NB4 (cell line): Measurements from ENCODE around the gene AP1S2.
"Not testable (repeated sequence)": the region's sequence is repeated elsewhere in the genome, so short reads cannot be mapped to it uniquely, and the experiment has no call there.

ENCODE experiments used
- DNase-seq: peaks from one replicate; pipeline ENCODE4 v3.0.0; 2010; ENCODE audit warnings: low read depth
- H3K4me3 ChIP-seq: one replicate; pipeline ENCODE4 v1.5.1; 2011; ENCODE audit warnings: mild to moderate bottlenecking, low read depth, low read length, moderate library complexity
- MAX ChIP-seq: IDR thresholded peaks from 2 replicates; pipeline ENCODE4 v1.6.1; 2011; ENCODE audit warnings: low read depth, low read length
- MYC ChIP-seq: IDR thresholded peaks from 2 replicates; pipeline ENCODE4 v1.6.1; 2011; ENCODE audit warnings: low read depth, low read length
- POLR2A ChIP-seq: IDR thresholded peaks from 2 replicates; pipeline ENCODE4 v1.6.1; 2011; ENCODE audit warnings: mild to moderate bottlenecking; ENCODE audit not compliant: insufficient read length; ENCODE audit errors: extremely low read depth
- TF ChIP-seq, protein P1 (sequence below): IDR thresholded peaks from one replicate; pipeline ENCODE4 v1.5.1; 2012; ENCODE audit warnings: low read depth, low read length

AP1S2 gene

DNA sequence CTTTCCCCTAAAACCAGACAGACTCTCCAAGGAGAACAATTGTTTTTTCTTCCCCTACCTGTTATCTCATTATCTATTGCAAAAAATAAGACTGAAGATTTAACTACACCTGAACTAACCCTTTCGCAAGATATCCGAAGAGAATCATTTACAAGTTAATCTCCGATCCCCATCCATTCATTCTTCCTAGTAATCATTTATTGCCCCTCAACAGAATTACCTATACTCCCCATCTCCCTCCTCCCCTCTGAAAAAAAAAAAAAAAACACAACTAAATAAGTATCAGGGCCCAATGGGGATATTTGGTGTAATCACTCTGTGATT is 28.9 kb upstream of the AP1S2 start:
- TF ChIP-seq MAX (no peak), MYC (no peak), POLR2A (no peak)
- TF ChIP-seq, protein P1, sequence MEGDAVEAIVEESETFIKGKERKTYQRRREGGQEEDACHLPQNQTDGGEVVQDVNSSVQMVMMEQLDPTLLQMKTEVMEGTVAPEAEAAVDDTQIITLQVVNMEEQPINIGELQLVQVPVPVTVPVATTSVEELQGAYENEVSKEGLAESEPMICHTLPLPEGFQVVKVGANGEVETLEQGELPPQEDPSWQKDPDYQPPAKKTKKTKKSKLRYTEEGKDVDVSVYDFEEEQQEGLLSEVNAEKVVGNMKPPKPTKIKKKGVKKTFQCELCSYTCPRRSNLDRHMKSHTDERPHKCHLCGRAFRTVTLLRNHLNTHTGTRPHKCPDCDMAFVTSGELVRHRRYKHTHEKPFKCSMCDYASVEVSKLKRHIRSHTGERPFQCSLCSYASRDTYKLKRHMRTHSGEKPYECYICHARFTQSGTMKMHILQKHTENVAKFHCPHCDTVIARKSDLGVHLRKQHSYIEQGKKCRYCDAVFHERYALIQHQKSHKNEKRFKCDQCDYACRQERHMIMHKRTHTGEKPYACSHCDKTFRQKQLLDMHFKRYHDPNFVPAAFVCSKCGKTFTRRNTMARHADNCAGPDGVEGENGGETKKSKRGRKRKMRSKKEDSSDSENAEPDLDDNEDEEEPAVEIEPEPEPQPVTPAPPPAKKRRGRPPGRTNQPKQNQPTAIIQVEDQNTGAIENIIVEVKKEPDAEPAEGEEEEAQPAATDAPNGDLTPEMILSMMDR, result no peak
- H3K4me3 ChIP-seq, result no peak overlapping the region
- DNase-seq, result no peak

GRCh38 chrX:15882704-15883539 is 28.3 kb upstream of the AP1S2 start:
- TF ChIP-seq POLR2A (no peak), MAX (no peak), MYC (no peak)
- TF ChIP-seq, protein P1, result no peak
- DNase-seq, result peak; percentile 87

DNA sequence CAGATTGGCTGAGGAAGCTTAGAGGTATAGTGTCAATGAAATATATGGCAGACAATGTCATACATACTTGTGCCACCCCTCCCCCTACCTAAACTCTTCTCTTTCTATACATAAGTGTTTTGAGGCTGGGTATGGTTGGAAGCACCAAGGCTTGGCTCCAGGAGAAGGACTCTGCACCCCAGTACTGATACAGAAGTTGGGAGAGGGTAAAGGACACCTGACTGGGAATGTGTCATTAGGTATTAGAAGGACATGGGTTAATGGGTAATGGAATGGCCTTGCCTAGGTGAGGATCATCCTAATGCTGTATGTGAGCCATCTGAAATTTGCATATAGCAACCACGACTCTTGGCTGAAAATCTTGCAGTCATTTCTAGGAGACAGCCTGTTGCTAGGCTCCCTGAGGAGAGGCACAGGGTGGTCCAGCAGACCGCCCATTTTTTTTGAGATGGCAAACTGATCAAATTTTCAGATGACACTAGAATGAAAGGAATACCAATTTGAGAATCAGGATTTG is 26.8 kb upstream of the AP1S2 start:
- no peak for DNase-seq
- TF ChIP-seq POLR2A (no peak), MAX (no peak)
- H3K4me3 ChIP-seq, result no peak overlapping the region

More at GRCh38 chrX:15882704-15883539, 28.3 kb upstream of the AP1S2 start:
- no peak overlapping the region for H3K4me3 ChIP-seq

GRCh38 chrX:15877914-15878313 is 23.3 kb upstream of the AP1S2 start:
- not testable (repeated sequence) for DNase-seq, H3K4me3 ChIP-seq

- no peak overlapping the region for H3K4me3 ChIP-seq
- DNase-seq, result no peak
- TF ChIP-seq MAX, result no peak
- TF ChIP-seq, protein P1, result no peak
- TF ChIP-seq MYC, result no peak
- no peak for TF ChIP-seq POLR2A
Observed at GRCh38 chrX:15877380-15877779, 22.8 kb upstream of the AP1S2 start.

- TF ChIP-seq MAX (no peak), MYC (no peak), POLR2A (no peak)
- TF ChIP-seq, protein P1, result no peak
- DNase-seq, result no peak
- H3K4me3 ChIP-seq, result no peak overlapping the region
Observed at GRCh38 chrX:15874672-15875071, 20.1 kb upstream of the AP1S2 start.

DNA sequence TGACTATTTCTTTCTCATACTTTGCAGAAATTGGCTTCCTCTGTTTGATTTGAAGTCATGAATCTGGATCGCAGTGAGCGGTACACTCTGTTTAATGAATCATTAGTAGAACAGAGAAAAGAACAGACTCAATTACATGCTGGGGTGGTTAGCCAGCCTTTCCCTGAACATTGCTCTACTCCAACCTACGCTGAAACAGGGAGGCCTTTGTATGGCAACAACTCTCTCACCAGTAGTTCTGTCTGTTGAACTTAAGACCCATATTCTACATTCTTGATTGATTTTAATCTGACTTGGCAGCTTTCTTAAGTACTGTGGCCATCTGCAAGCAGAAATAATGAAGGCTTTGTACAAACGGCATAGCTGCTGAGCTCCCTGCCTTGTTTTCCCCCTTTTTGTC is 19.0 kb upstream of the AP1S2 start:
- DNase-seq, result no peak
- no peak overlapping the region for H3K4me3 ChIP-seq
- TF ChIP-seq POLR2A (no peak), MAX (no peak), MYC (no peak)
- TF ChIP-seq, protein P1, result no peak
